CD14-positive monocyte (primary cell): Measurements from ENCODE around the gene ACER2. TPM values are rescaled to one million over a fixed set of nuclear protein-coding genes. Genes with fewer than 3 reads are reported as not detected.

ENCODE experiments used
- DNase-seq, 3 donors: peaks; one replicate each; pipeline ENCODE4 v3.0.0-alpha.2; 2011 to 2022
- H2AFZ ChIP-seq: 2 replicates; pipeline ENCODE4 v1.6.0; 2012; ENCODE audit warnings: mild to moderate bottlenecking, low read depth, low read length, inconsistent platforms; ENCODE audit not compliant: insufficient read depth, poor library complexity, severe bottlenecking
- H3K27ac ChIP-seq, 2 donors: 1 replicate in 1 of 2; 2 replicates in 1 of 2; pipeline ENCODE4 v1.5.1; 2012 to 2013; ENCODE audit warnings: low read length in 2 of 2, control low read depth in 1 of 2, inconsistent platforms in 1 of 2, low read depth in 1 of 2, mild to moderate bottlenecking in 1 of 2
- H3K27me3 ChIP-seq, 2 donors: one replicate each; pipeline versions ENCODE4 v1.6.0 to v1.6.1; 2011 to 2013; ENCODE audit warnings: low read length in 2 of 2; ENCODE audit not compliant: control insufficient read depth in 2 of 2, insufficient read depth in 2 of 2
- H3K36me3 ChIP-seq, 2 donors: replicated peaks in 1 of 2; 1 replicate in 1 of 2; 2 replicates in 1 of 2; pipeline versions ENCODE4 v1.5.1 to v1.6.1; 2012 to 2013; ENCODE audit warnings: low read length in 2 of 2, control low read depth in 1 of 2, inconsistent platforms in 1 of 2, mild to moderate bottlenecking in 1 of 2; ENCODE audit not compliant: insufficient read depth in 2 of 2, control insufficient read depth in 1 of 2
- H3K4me1 ChIP-seq, 2 donors: 1 replicate in 1 of 2; 2 replicates in 1 of 2; pipeline versions ENCODE4 v1.5.1 to v1.6.1; 2012 to 2013; ENCODE audit warnings: low read length in 2 of 2, control low read depth in 1 of 2, inconsistent platforms in 1 of 2, mild to moderate bottlenecking in 1 of 2, moderate library complexity in 1 of 2; ENCODE audit not compliant: insufficient read depth in 2 of 2, control insufficient read depth in 1 of 2
- H3K4me2 ChIP-seq: replicated peaks from 2 replicates; pipeline ENCODE3; 2012; ENCODE audit warnings: low read length, moderate library complexity, mild to moderate bottlenecking; ENCODE audit not compliant: poor library complexity, severe bottlenecking; ENCODE audit errors: extremely low read depth
- H3K4me3 ChIP-seq, 3 experiments: fragments of 200-600 bp in 1 of 3; sonication (generic) in 1 of 3; replicated peaks in 1 of 3; 1 replicate in 2 of 3; 2 replicates in 1 of 3; pipeline ENCODE4 v1.5.1; 2011 to 2013; ENCODE audit warnings: low read length in 3 of 3, mild to moderate bottlenecking in 3 of 3, control low read depth in 2 of 3, low read depth in 2 of 3, inconsistent platforms in 1 of 3, moderate library complexity in 1 of 3
- H3K79me2 ChIP-seq: 2 replicates; pipeline ENCODE4 v1.6.0; 2012; ENCODE audit warnings: mild to moderate bottlenecking, control low read depth, inconsistent platforms, low read length, moderate library complexity; ENCODE audit not compliant: insufficient read depth
- H3K9ac ChIP-seq: 2 replicates; pipeline ENCODE4 v1.6.0; 2017; ENCODE audit warnings: low read length, mild to moderate bottlenecking; ENCODE audit not compliant: insufficient read depth, poor library complexity, severe bottlenecking
- H3K9me3 ChIP-seq, 2 donors: replicated peaks in 1 of 2; 1 replicate in 1 of 2; 2 replicates in 1 of 2; pipeline versions ENCODE4 v1.5.1 to v1.6.1; 2012 to 2013; ENCODE audit warnings: low read length in 2 of 2, control low read depth in 1 of 2; ENCODE audit not compliant: control insufficient read depth in 1 of 2, insufficient read depth in 1 of 2
- H4K20me1 ChIP-seq: 2 replicates; pipeline ENCODE4 v1.6.0; 2012; ENCODE audit warnings: mild to moderate bottlenecking, low read length, control low read depth, moderate library complexity; ENCODE audit not compliant: insufficient read depth
- H3K27ac Mint-ChIP-seq, 7 donors: one replicate each; pipeline ENCODE4 v1.8.0; 2020; ENCODE audit warnings: mild to moderate bottlenecking in 7 of 7, mixed read lengths in 7 of 7, moderate library complexity in 6 of 7, inconsistent platforms in 2 of 7
- H3K27me3 Mint-ChIP-seq, 3 donors: one replicate each; pipeline ENCODE4 v1.8.0; 2021 to 2022; ENCODE audit warnings: low read depth in 3 of 3, mild to moderate bottlenecking in 3 of 3, mixed read lengths in 3 of 3, moderate library complexity in 3 of 3, inconsistent platforms in 1 of 3
- H3K36me3 Mint-ChIP-seq, 2 donors: one replicate each; pipeline ENCODE4 v1.8.0; 2020; ENCODE audit warnings: mixed read lengths in 2 of 2, inconsistent platforms in 1 of 2, mild to moderate bottlenecking in 1 of 2
- H3K4me1 Mint-ChIP-seq: one replicate; pipeline ENCODE4 v1.8.0; 2020; ENCODE audit warnings: mild to moderate bottlenecking, mixed read lengths
- H3K4me3 Mint-ChIP-seq, 2 donors: one replicate each; pipeline ENCODE4 v1.8.0; 2020; ENCODE audit warnings: mild to moderate bottlenecking in 2 of 2, mixed read lengths in 2 of 2, moderate library complexity in 1 of 2
- H3K9me3 Mint-ChIP-seq, 7 donors: one replicate each; pipeline ENCODE4 v1.8.0; 2020 to 2022; ENCODE audit warnings: mixed read lengths in 7 of 7, mild to moderate bottlenecking in 6 of 7, moderate library complexity in 6 of 7, inconsistent platforms in 2 of 7
- CTCF ChIP-seq: fragments of 200-600 bp; IDR thresholded peaks from one replicate; pipeline ENCODE4 v1.8.0; 2022; ENCODE audit warnings: antibody characterized with exemption, mild to moderate bottlenecking
- WGBS: methylation state at CpG from one replicate; pipeline ENCODE4 v1.1.5; 2013; ENCODE audit warnings: missing lambda C conversion rate; ENCODE audit not compliant: insufficient coverage; 5-methylcytosine and 5-hydroxymethylcytosine counted together
- intact Hi-C, 2 donors: fragments of 100-400 bp; cut with micrococcal nuclease; formaldehyde crosslinking; loops; one replicate each; pipeline versions ENCODE4 v1.15.0 to v1.15.1; 2023
- polyA plus RNA-seq, 3 donors: library from polyadenylated mRNA; depleted of rRNA in 1 of 3; unstranded in 2 of 3; stranded (reverse) in 1 of 3; fragments of 300-500 nt in 2 of 3; fragments of >200 nt in 1 of 3; fragmentation: Illumina TruSeq in 2 of 3; gene quantifications; 1 replicate in 2 of 3; 2 replicates in 1 of 3; pipeline ENCODE4 v1.2.3, GENCODE V29; 2012 to 2021

Gene ACER2
- polyA plus RNA-seq, 3 donors, result 0.17 to 0.21 TPM; not detected in 1

GRCh38 chr9:19464061-19464763 is 55.4 kb downstream of the ACER2 start:
- no peaks in the 10 kb centered on the region for H4K20me1 ChIP-seq
- H3K27ac ChIP-seq, result no peak overlapping the region
- Mint-ChIP-seq H3K4me1 (peaks cover 12% of the 10 kb centered on the region), H3K27me3 (peaks cover 10 to 18% (median 11%) of the 10 kb centered on the region in 3 donors), H3K36me3 (no peaks in the 10 kb centered on the region), H3K4me3 (peak overlapping the region; percentile 78 to 94), H3K27ac (peak overlapping the region in 2 of 7 donors; percentile 69 to 80), H3K9me3 (no peaks in the 10 kb centered on the region)
- DNase-seq, result no peak
- peak overlapping the region in 1 of 3 experiments; percentile 70 for H3K4me3 ChIP-seq
- H3K9ac ChIP-seq, result peak overlapping the region; percentile 40
- no peaks in the 10 kb centered on the region for H3K36me3 ChIP-seq
- intact Hi-C loops, result no loop called here
- 77% methylated on average over 23 of the region's 23 CpGs for WGBS
- peak overlapping the region; percentile 78 for H3K4me2 ChIP-seq
- peaks cover 0 to 11% of the 10 kb centered on the region in 2 donors for H3K4me1 ChIP-seq
- no peaks in the 10 kb centered on the region for H3K9me3 ChIP-seq
- peaks cover 0 to 2% of the 10 kb centered on the region in 2 donors for H3K27me3 ChIP-seq
- peak overlapping the region; percentile 78 for H2AFZ ChIP-seq
- no peak for TF ChIP-seq CTCF
- H3K79me2 ChIP-seq, result no peaks in the 10 kb centered on the region

GRCh38 chr9:19464764-19465585 is 56.2 kb downstream of the ACER2 start:
- Mint-ChIP-seq H3K4me3 (peak overlapping the region; percentile 78 to 94), H3K27me3 (peaks cover 10 to 18% (median 11%) of the 10 kb centered on the region in 3 donors), H3K36me3 (no peaks in the 10 kb centered on the region), H3K9me3 (no peaks in the 10 kb centered on the region), H3K4me1 (peaks cover 12% of the 10 kb centered on the region), H3K27ac (peak overlapping the region in 1 of 7 donors; percentile 80)
- peak; percentile 16 to 36 (median 34) for DNase-seq
- H3K4me2 ChIP-seq, result peak overlapping the region; percentile 78
- H4K20me1 ChIP-seq, result no peaks in the 10 kb centered on the region
- intact Hi-C loops, result no loop called here
- H3K4me3 ChIP-seq, result peak overlapping the region in 2 of 3 experiments; percentile 4 to 70
- 5% methylated on average over 43 of the region's 49 CpGs for WGBS
- peak; percentile 84 for TF ChIP-seq CTCF
- H2AFZ ChIP-seq, result peak overlapping the region; percentile 78
- no peaks in the 10 kb centered on the region for H3K79me2 ChIP-seq
- H3K4me1 ChIP-seq, result peaks cover 0 to 11% of the 10 kb centered on the region in 2 donors
- no peaks in the 10 kb centered on the region for H3K36me3 ChIP-seq
- H3K9ac ChIP-seq, result peak overlapping the region; percentile 40
- H3K27ac ChIP-seq, result no peak overlapping the region
- peaks cover 0 to 2% of the 10 kb centered on the region in 2 donors for H3K27me3 ChIP-seq
- H3K9me3 ChIP-seq, result no peaks in the 10 kb centered on the region
